DOHH2 (cell line): Measurements from ENCODE around the gene PSMD4.

Source experiments
- H3F3A ChIP-seq: fragments of 200-600 bp; sonication (generic), shearing (Covaris generic); 2 replicates; pipeline ENCODE4 v1.6.0; 2016; ENCODE audit warnings: antibody characterized with exemption, mild to moderate bottlenecking; ENCODE audit not compliant: control insufficient read depth, insufficient read depth
- H3K27ac ChIP-seq: fragments of 200-600 bp; sonication (generic); 2 replicates; pipeline ENCODE4 v1.5.1; 2014; ENCODE audit warnings: low read depth, mild to moderate bottlenecking, low read length, moderate library complexity
- H3K27me3 ChIP-seq: fragments of 200-600 bp; sonication (generic); 2 replicates; pipeline ENCODE4 v1.6.1; 2014; ENCODE audit warnings: mild to moderate bottlenecking, low read length, mixed read lengths; ENCODE audit not compliant: control insufficient read depth
- H3K36me3 ChIP-seq: fragments of 200-600 bp; sonication (generic); 2 replicates; pipeline ENCODE4 v1.6.1; 2014; ENCODE audit warnings: mild to moderate bottlenecking, low read length, moderate library complexity, mixed read lengths; ENCODE audit not compliant: control insufficient read depth
- H3K4me1 ChIP-seq: fragments of 200-600 bp; sonication (generic); 2 replicates; pipeline ENCODE4 v1.6.1; 2014; ENCODE audit warnings: mild to moderate bottlenecking, low read length, mixed read lengths; ENCODE audit not compliant: control insufficient read depth
- H3K4me2 ChIP-seq: fragments of 200-600 bp; sonication (generic); 2 replicates; pipeline ENCODE4 v1.6.0; 2014; ENCODE audit warnings: mild to moderate bottlenecking, low read length, moderate library complexity
- H3K4me3 ChIP-seq: fragments of 200-600 bp; sonication (generic); 2 replicates; pipeline ENCODE4 v1.5.1; 2014; ENCODE audit warnings: mild to moderate bottlenecking, low read length, mixed read lengths
- H3K79me2 ChIP-seq: fragments of 200-600 bp; sonication (generic); 2 replicates; pipeline ENCODE4 v1.6.1; 2014; ENCODE audit warnings: mild to moderate bottlenecking, low read length, mixed read lengths; ENCODE audit not compliant: control insufficient read depth
- H3K9me2 ChIP-seq: fragments of 200-600 bp; sonication (generic); replicated peaks from 2 replicates; pipeline ENCODE4 v1.6.1; 2014; ENCODE audit warnings: mild to moderate bottlenecking, low read length, mixed read lengths; ENCODE audit not compliant: control insufficient read depth
- H3K9me3 ChIP-seq: fragments of 200-600 bp; sonication (generic); 2 replicates; pipeline ENCODE4 v1.6.1; 2014; ENCODE audit warnings: antibody characterized with exemption, low read length, mixed read lengths; ENCODE audit not compliant: control insufficient read depth, insufficient read depth
- H4K20me1 ChIP-seq: fragments of 200-600 bp; sonication (generic); 2 replicates; pipeline ENCODE4 v1.6.0; 2014; ENCODE audit warnings: low read depth, mild to moderate bottlenecking, antibody characterized with exemption, low read length, moderate library complexity; ENCODE audit not compliant: control insufficient read depth, insufficient read depth
- EZH2phosphoT487 ChIP-seq: fragments of 200-600 bp; sonication (generic); IDR thresholded peaks from 2 replicates; pipeline ENCODE4 v1.6.1; 2017; ENCODE audit warnings: borderline replicate concordance, mild to moderate bottlenecking, antibody characterized with exemption, low read length, moderate library complexity, mixed read lengths
- TF ChIP-seq, protein P1 (sequence below): fragments of 200-600 bp; sonication (generic); IDR thresholded peaks from one replicate; pipeline ENCODE4 v1.5.1; 2014; ENCODE audit warnings: antibody characterized with exemption, mild to moderate bottlenecking, low read depth, low read length; ENCODE audit not compliant: poor library complexity, severe bottlenecking

PSMD4 gene

DNA sequence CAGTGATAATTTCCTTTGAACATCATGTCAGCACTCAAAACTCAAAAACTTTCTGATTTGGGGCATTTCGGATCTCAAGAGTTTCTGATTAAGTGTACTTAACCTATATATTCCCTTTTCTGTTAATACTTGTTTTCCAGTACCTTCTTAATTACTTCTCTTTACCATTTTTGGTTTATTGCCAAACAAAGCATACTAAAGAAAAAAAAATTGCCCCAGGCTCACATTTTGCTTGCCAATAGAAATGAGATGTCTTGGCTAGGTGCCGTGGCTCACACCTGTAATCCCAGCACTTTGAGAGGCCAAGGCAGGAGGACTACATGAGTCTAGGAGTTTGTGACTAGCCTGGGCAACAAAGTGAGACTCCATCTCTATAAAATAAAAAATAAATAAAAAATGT, 4.8 kb downstream of the PSMD4 start:
- H3K4me3 ChIP-seq, result no peak overlapping the region
- TF ChIP-seq, protein P1, sequence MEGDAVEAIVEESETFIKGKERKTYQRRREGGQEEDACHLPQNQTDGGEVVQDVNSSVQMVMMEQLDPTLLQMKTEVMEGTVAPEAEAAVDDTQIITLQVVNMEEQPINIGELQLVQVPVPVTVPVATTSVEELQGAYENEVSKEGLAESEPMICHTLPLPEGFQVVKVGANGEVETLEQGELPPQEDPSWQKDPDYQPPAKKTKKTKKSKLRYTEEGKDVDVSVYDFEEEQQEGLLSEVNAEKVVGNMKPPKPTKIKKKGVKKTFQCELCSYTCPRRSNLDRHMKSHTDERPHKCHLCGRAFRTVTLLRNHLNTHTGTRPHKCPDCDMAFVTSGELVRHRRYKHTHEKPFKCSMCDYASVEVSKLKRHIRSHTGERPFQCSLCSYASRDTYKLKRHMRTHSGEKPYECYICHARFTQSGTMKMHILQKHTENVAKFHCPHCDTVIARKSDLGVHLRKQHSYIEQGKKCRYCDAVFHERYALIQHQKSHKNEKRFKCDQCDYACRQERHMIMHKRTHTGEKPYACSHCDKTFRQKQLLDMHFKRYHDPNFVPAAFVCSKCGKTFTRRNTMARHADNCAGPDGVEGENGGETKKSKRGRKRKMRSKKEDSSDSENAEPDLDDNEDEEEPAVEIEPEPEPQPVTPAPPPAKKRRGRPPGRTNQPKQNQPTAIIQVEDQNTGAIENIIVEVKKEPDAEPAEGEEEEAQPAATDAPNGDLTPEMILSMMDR, result no peak
- TF ChIP-seq EZH2phosphoT487, result no peak
- H3K27me3 ChIP-seq, result no peaks in the 10 kb centered on the region
- H3K79me2 ChIP-seq, result peaks cover 76% of the 10 kb centered on the region
- peaks cover 26% of the 10 kb centered on the region for H3K36me3 ChIP-seq
- peaks cover 6% of the 10 kb centered on the region for H3K4me1 ChIP-seq
- no peaks in the 10 kb centered on the region for H4K20me1 ChIP-seq
- H3K9me2 ChIP-seq, result no peaks in the 10 kb centered on the region
- no peak overlapping the region for H3K4me2 ChIP-seq
- H3K27ac ChIP-seq, result no peak overlapping the region
- no peaks in the 10 kb centered on the region for H3K9me3 ChIP-seq
- no peaks in the 10 kb centered on the region for H3F3A ChIP-seq

- Histone ChIP-seq H3K4me2 (no peak overlapping the region), H3K79me2 (peaks cover 14% of the 10 kb centered on the region), H3K4me1 (no peaks in the 10 kb centered on the region), H4K20me1 (no peaks in the 10 kb centered on the region), H3K27ac (no peak overlapping the region), H3K36me3 (peaks cover 64% of the 10 kb centered on the region), H3K4me3 (no peak overlapping the region), H3K9me3 (no peaks in the 10 kb centered on the region), H3K9me2 (no peaks in the 10 kb centered on the region), H3K27me3 (no peaks in the 10 kb centered on the region), H3F3A (no peaks in the 10 kb centered on the region)
- TF ChIP-seq, protein P1, result no peak
- TF ChIP-seq EZH2phosphoT487, result no peak
Measured at GRCh38 chr1:151265446-151266236, 11.1 kb downstream of the PSMD4 start.

DNA sequence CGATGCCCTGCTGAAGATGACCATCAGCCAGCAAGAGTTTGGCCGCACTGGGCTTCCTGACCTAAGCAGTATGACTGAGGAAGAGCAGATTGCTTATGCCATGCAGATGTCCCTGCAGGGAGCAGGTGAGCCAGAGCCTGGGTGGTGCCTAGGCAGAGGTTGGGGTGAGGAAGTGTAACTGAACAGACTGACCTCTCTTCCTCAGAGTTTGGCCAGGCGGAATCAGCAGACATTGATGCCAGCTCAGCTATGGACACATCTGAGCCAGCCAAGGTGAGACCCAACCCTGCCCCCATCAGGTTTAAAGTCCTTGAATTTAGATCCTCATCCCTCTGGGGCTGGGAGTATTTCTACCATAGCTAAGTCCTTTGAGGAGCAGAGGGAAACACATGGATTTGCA, 11.8 kb downstream of the PSMD4 start:
- Histone ChIP-seq H3K27ac (no peak overlapping the region), H3K9me3 (no peaks in the 10 kb centered on the region), H3K36me3 (peaks cover 63% of the 10 kb centered on the region), H3K79me2 (peaks cover 9% of the 10 kb centered on the region), H3F3A (no peaks in the 10 kb centered on the region), H3K4me1 (no peaks in the 10 kb centered on the region), H3K27me3 (no peaks in the 10 kb centered on the region), H3K4me2 (no peak overlapping the region), H4K20me1 (no peaks in the 10 kb centered on the region), H3K9me2 (no peaks in the 10 kb centered on the region), H3K4me3 (no peak overlapping the region)
- no peak for TF ChIP-seq EZH2phosphoT487
- TF ChIP-seq, protein P1, result no peak
